Effector memory CD8-positive, alpha-beta T cell (primary cell): ENCODE data around the gene AP1S3.

Experiments used
- ATAC-seq: fragments of 150-1000 bp; cut with Tn5 transposase; replicated peaks from 2 replicates; pipeline ENCODE4 v1.10.0; 2021; ENCODE audit warnings: mild to moderate bottlenecking, moderate library complexity
- DNase-seq, 3 experiments: peaks; one replicate each; pipeline ENCODE4 v3.0.0; 2021
- H3K27ac Mint-ChIP-seq, 2 donors: one replicate each; pipeline ENCODE4 v1.8.0; 2022; ENCODE audit warnings: mild to moderate bottlenecking in 2 of 2, mixed read lengths in 2 of 2, moderate library complexity in 2 of 2
- H3K27me3 Mint-ChIP-seq, 2 donors: one replicate each; pipeline ENCODE4 v1.8.0; 2022; ENCODE audit warnings: mixed read lengths in 2 of 2
- H3K36me3 Mint-ChIP-seq: one replicate; pipeline ENCODE4 v1.8.0; 2022; ENCODE audit warnings: mild to moderate bottlenecking, moderate library complexity, mixed read lengths; ENCODE audit not compliant: insufficient read depth
- H3K4me1 Mint-ChIP-seq, 2 donors: one replicate each; pipeline ENCODE4 v1.8.0; 2022; ENCODE audit warnings: low read depth in 2 of 2, mixed read lengths in 2 of 2
- H3K4me3 Mint-ChIP-seq, 2 donors: one replicate each; pipeline ENCODE4 v1.8.0; 2022; ENCODE audit warnings: mild to moderate bottlenecking in 2 of 2, mixed read lengths in 2 of 2, moderate library complexity in 2 of 2
- H3K9me3 Mint-ChIP-seq, 2 donors: one replicate each; pipeline ENCODE4 v1.8.0; 2022; ENCODE audit warnings: mixed read lengths in 2 of 2

Gene AP1S3

DNA sequence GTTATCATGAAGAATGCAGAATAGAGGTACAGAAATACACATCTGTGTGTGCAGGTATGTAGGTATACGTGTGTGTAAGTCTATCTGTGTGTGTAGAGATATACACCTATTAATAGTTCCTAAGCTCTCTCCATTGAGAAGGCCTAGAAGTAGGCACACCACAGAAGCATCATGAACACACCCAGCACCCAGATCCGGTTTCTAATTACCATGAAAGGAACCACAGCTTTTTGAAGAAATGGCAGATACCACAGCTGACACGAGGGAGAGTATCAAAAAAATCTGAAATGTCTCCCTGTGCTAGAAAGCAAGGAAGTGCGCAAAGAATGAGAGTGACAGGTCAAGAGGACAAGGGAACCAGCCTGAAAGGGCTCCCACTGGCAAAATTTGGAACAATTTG lies 27.7 kb upstream of the AP1S3 start:
- Mint-ChIP-seq H3K9me3 (no peaks in the 10 kb centered on the region), H3K27ac (peak overlapping the region in 1 of 2 donors; percentile 49), H3K4me1 (peaks cover 18 to 19% of the 10 kb centered on the region in 2 donors), H3K4me3 (peak overlapping the region; percentile 19 to 53), H3K36me3 (no peaks in the 10 kb centered on the region), H3K27me3 (no peaks in the 10 kb centered on the region)
- ATAC-seq, result peak; percentile 92
- DNase-seq, result peak in 2 of 3 experiments; percentile 8 to 29

DNA sequence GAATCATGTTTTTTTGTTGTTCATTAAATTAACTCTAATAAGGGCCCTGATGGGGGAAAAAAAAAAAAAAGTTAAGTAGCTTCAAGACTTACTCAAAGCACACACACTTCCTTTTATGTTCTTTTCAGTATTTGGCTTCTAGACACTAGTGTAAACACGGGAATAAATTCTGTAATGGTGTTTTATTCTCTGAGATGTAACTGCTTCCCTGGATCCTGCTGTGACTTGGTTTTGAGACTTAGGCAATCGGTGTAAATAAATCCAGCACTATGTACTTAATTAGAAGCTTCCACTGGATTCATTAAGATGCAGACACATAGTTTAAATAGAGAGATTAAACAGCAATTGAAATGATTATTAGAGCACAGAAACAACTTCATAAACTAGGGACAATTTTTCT lies 26.1 kb upstream of the AP1S3 start:
- H3K27me3 Mint-ChIP-seq, result no peaks in the 10 kb centered on the region
- H3K9me3 Mint-ChIP-seq, result no peaks in the 10 kb centered on the region
- peaks cover 23 to 28% of the 10 kb centered on the region in 2 donors for H3K4me1 Mint-ChIP-seq
- DNase-seq (no peak), ATAC-seq (no peak)
- no peak overlapping the region for H3K4me3 Mint-ChIP-seq
- no peak overlapping the region for H3K27ac Mint-ChIP-seq
- H3K36me3 Mint-ChIP-seq, result peaks cover 3% of the 10 kb centered on the region

DNA sequence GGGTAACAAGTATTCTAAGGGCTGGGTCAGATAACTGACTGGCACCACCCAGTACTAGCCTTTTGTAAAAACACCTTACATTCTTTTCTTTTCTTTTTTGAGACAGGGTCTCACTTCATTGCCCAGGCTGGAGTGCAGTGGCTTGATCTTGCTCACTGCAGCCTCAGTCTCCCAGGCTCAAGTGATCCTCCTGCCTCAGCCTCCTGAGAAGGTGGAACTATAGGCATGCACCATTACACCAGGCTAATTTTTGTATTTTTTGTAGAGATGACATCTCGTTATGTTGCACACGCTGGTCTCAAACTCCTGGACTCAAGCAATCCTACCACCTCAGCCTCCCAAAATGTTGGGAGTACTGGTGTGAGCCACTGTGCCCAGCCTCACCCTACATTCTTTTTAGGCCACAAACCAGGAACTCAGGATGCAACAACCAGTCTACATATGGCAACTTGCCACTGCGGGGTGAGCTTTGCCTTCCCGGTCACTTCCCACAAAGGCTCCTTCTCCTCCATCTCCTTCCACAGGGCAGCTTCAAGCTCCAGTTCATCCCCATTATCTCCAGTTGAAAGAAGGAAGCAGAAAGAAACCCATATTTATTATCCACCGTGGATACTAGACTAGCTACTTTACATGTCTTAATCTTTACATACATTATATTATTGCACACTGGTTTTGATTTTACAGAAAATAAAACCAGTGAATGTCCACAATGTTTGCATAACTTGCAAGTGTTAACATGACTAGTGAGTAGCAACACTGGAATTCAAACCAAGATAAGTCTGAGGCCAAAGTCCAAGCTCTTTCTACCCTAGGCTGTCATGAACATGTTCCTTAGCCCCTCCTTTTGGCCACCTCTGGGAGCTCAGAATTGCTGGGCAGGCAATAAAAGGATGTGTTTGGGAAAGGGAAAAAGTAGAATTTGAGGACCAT lies 23.7 kb upstream of the AP1S3 start:
- Mint-ChIP-seq H3K27ac (peak overlapping the region; percentile 25 to 49), H3K9me3 (no peaks in the 10 kb centered on the region), H3K4me3 (no peak overlapping the region), H3K36me3 (peaks cover 3% of the 10 kb centered on the region), H3K27me3 (no peaks in the 10 kb centered on the region), H3K4me1 (peaks cover 20 to 22% of the 10 kb centered on the region in 2 donors)
- no peak for DNase-seq
- no peak for ATAC-seq

DNA sequence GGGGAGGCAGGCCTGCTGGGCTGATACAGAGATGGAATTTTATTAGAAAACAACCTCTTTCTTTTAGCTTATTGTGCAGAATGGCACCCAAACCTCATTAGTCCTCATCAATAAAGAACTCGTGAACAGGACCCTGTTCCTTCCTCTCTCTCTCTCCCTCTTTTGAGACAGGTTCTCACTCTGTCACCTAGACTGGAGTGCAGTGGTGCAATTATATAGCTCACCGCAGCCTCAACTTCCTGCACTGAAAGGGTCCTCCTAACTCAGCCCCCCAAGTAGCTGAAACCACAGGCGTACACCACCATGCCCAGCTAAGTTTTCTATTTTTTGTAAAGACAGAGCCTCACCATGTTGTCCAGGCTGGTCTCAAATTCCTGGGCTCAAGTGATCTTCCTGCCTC lies 21.7 kb upstream of the AP1S3 start:
- no peak for DNase-seq
- Mint-ChIP-seq H3K27ac (peak overlapping the region in 1 of 2 donors; percentile 17), H3K4me1 (peaks cover 6 to 19% of the 10 kb centered on the region in 2 donors), H3K27me3 (no peaks in the 10 kb centered on the region), H3K9me3 (no peaks in the 10 kb centered on the region), H3K36me3 (peaks cover 3% of the 10 kb centered on the region), H3K4me3 (no peak overlapping the region)
- ATAC-seq, result peak; percentile 67

DNA sequence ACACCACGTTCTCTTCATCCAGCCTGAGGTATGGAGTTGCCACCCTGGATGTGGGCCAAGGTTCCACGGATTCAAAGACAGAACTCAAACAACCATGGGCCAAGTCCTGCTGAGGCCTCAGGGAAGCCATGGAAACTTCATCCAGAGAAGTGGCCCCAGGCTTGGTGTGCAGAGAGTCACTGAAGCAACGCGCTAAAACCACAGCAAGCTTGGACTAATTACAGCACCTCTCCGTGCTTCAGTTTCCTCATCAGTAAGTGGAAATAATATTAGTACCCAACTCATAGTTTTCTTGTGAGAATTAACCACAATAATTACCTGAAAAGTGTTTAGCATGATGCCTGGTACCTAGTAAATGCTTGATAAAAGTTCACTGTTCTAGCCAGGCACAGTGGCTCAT lies 19.2 kb upstream of the AP1S3 start:
- Mint-ChIP-seq H3K9me3 (no peaks in the 10 kb centered on the region), H3K36me3 (peaks cover 3% of the 10 kb centered on the region), H3K27ac (peak overlapping the region in 1 of 2 donors; percentile 15), H3K4me1 (peaks cover 6 to 23% of the 10 kb centered on the region in 2 donors), H3K27me3 (no peaks in the 10 kb centered on the region), H3K4me3 (no peak overlapping the region)
- ATAC-seq (no peak), DNase-seq (no peak)

DNA sequence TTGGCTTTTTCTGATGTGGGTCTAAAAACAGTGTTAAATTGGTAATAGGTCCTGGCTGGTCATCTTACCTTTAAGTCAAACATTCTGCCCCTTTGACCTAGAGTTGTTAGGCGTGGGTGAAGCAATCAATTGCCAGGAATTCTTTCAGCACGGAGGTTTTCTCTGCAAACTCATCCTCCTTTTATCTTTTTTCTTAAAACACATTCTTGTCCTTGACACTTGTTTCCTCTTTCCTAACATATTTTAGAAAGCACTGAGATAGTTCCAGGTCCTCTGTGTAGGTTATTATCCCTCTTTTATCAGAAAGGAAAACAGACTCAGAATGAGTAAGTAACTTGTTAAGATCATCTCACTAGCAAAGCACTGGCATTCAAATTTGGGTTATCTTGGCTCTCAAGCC lies 18.6 kb upstream of the AP1S3 start:
- ATAC-seq (no peak), DNase-seq (no peak)
- Mint-ChIP-seq H3K27me3 (no peaks in the 10 kb centered on the region), H3K27ac (peak overlapping the region in 1 of 2 donors; percentile 15), H3K4me3 (no peak overlapping the region), H3K9me3 (no peaks in the 10 kb centered on the region), H3K4me1 (peaks cover 8 to 23% of the 10 kb centered on the region in 2 donors), H3K36me3 (peaks cover 3% of the 10 kb centered on the region)

DNA sequence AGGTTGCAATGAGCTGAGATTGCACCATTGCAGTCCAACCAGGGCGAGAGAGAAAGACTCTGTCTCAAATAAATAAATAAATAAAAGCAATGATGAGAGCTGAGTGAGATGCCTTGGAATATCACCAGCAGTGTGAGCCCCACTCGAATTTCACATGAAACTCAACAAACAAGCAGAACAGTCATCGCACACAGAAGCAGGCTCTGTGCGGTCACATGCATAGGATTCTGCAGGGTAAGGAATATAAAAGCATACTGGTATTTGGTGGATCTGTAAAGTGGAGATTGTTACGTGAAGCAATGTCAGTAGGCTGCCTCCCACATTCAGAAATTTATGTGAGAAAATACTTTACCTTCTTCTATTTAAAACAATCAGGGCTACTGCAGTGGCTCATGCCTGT lies 18.0 kb upstream of the AP1S3 start:
- Mint-ChIP-seq H3K36me3 (peaks cover 3% of the 10 kb centered on the region), H3K27me3 (no peaks in the 10 kb centered on the region), H3K4me3 (no peak overlapping the region), H3K27ac (peak overlapping the region; percentile 30 to 80), H3K9me3 (no peaks in the 10 kb centered on the region), H3K4me1 (peaks cover 8 to 23% of the 10 kb centered on the region in 2 donors)
- ATAC-seq (no peak), DNase-seq (no peak)

DNA sequence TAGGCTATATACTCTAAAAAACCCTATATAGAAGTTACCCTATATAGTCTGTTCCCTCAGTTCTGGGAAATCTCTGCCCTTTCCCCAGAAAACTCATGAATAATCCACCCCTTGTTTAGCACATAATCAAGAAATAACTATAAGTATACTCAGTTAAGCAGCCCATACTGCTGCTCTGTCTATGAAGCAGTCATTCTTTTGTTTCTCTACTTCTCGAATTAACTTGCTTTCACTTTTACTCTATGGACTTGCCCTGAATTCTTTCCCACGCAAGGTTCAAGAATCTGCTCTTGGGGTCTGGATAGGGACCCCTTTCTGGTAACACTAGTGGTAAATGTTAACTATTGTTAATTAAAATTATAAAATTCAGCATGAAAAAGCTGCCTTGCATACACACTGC lies 17.4 kb upstream of the AP1S3 start:
- peaks cover 8 to 23% of the 10 kb centered on the region in 2 donors for H3K4me1 Mint-ChIP-seq
- peak overlapping the region in 1 of 2 donors; percentile 21 for H3K4me3 Mint-ChIP-seq
- H3K9me3 Mint-ChIP-seq, result no peaks in the 10 kb centered on the region
- DNase-seq (no peak), ATAC-seq (no peak)
- H3K36me3 Mint-ChIP-seq, result peaks cover 3% of the 10 kb centered on the region
- H3K27me3 Mint-ChIP-seq, result no peaks in the 10 kb centered on the region
- peak overlapping the region; percentile 30 to 80 for H3K27ac Mint-ChIP-seq

DNA sequence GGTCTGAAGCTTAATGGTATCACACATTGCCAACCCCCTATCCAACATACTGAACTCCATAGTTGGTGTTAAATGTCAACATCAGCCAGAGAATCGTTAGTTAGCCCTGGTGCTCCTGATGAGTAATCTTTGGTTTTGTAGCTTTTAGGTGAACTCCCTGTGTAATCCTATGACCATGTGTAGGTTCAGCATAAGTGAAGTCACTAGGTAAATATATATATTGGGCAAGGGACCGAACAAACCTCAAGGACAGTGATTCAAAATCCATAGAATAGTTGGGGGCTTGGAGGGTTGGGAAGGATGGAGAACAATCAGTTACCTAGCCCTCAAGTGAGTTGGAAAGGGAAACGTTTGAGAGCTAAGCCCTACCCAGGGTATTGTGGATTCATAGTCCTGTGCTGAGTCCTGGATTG lies 16.0 kb upstream of the AP1S3 start:
- Mint-ChIP-seq H3K36me3 (no peaks in the 10 kb centered on the region), H3K4me3 (no peak overlapping the region), H3K27me3 (no peaks in the 10 kb centered on the region), H3K9me3 (no peaks in the 10 kb centered on the region), H3K4me1 (peaks cover 2 to 14% of the 10 kb centered on the region in 2 donors), H3K27ac (no peak overlapping the region)
- ATAC-seq (no peak), DNase-seq (no peak)

DNA sequence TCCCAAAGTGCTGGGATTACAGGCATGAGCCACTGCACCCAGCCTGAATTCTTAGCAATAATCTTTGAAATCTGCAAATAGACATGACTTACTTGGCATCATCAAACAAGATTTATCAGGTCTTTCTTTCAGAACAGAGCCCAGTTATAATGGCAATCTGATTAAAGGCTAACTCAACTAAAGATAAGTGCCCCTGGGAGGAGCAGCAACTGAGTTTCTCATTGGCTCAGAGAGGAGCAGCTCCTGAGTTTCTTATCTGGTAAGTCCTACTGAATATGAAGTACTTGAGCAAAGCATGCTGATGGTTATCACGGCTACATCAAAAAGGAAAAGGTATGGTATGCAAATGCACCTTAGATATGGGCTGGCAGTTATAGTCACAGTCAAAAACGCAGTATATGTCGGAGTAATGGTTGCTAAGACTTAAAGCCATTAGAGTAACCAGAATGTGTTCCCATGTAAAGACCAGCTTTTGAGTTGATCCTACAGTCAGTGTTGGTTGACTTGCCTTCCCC lies 15.0 kb upstream of the AP1S3 start:
- Mint-ChIP-seq H3K36me3 (no peaks in the 10 kb centered on the region), H3K27ac (no peak overlapping the region), H3K27me3 (no peaks in the 10 kb centered on the region), H3K9me3 (no peaks in the 10 kb centered on the region), H3K4me1 (peaks cover 2 to 14% of the 10 kb centered on the region in 2 donors), H3K4me3 (no peak overlapping the region)
- ATAC-seq (no peak), DNase-seq (no peak)

DNA sequence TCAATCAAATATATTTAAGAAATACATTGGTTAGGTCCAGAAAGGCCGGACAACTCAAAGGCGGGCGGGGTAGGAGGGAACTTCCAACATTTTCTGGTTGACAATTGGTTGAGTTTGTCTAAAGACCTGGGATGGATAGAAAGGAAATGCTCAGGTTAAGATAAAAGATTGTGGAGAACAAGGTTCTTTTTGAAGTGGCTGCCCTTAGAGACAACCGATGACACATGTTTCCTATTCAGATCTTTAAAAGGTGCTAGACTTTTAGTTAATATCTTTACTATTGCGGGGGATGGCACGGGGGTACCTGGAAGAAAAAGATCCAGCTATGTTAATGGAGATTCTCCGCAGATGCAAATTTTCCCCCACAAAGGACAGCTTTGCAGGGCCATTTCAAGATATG lies 10.0 kb upstream of the AP1S3 start:
- H3K9me3 Mint-ChIP-seq, result no peaks in the 10 kb centered on the region
- ATAC-seq (no peak), DNase-seq (no peak)
- H3K36me3 Mint-ChIP-seq, result no peaks in the 10 kb centered on the region
- no peak overlapping the region for H3K4me3 Mint-ChIP-seq
- H3K4me1 Mint-ChIP-seq, result peaks cover 0 to 2% of the 10 kb centered on the region in 2 donors
- H3K27me3 Mint-ChIP-seq, result no peaks in the 10 kb centered on the region
- H3K27ac Mint-ChIP-seq, result no peak overlapping the region

DNA sequence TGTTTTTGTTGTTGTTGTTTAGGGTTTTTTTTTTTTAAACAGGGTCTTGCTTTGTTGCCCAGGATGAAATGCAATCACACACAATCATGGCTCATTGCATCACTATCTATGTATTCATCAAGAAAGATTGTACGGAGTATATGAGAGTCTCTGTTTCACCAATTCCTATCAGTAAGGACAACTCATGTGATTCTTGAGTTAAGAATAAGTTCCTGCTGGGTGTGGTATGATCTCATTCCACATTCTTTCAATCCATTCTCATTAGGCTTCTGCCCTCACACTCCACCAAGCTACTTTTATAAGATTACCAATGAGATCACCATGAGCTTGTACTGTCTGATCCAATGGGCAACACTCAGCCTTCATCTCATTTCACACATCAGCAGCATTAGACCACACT lies 9.1 kb upstream of the AP1S3 start:
- DNase-seq (no peak), ATAC-seq (no peak)
- Mint-ChIP-seq H3K4me3 (no peak overlapping the region), H3K27me3 (no peaks in the 10 kb centered on the region), H3K27ac (no peak overlapping the region), H3K36me3 (no peaks in the 10 kb centered on the region), H3K9me3 (no peaks in the 10 kb centered on the region), H3K4me1 (peaks cover 0 to 2% of the 10 kb centered on the region in 2 donors)

DNA sequence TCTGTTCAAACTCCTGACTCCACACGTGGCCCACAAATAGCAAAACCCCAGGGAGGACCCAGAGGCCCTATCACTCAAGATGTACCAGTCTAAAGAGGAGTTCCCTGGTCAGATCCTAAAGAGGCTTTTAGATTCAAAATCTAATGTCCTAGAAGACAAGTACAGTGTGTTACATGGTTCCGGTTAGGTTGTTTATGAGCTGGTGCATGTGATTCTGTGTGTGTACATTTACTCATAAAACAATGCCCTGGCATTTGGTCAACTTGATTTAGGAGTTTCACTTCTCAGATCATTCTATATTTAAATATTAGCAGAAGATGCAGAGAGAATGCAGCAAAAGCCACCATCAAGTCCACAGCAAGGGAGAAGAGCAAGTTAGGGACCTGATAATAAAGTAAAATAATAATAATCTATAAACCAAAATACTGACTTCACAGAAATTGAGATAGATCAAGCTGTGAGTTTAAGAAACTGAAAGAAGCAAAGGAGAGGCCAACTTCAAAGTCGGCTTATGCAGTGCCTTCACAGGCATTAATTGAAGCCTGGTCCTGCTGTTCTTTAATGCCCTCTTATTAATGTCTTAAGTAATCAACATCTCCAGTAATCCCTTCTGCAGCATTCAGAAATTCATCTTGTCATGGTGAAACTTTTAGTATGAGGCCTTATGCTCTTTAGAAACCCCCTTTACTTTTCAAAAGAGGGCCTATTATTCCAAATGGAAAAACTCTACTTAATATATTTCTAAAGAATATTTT lies 4.2 kb upstream of the AP1S3 start:
- Mint-ChIP-seq H3K27ac (peak overlapping the region; percentile 44 to 81), H3K27me3 (no peaks in the 10 kb centered on the region), H3K4me3 (no peak overlapping the region), H3K4me1 (peaks cover 4 to 5% of the 10 kb centered on the region in 2 donors), H3K36me3 (peaks cover 15% of the 10 kb centered on the region), H3K9me3 (no peaks in the 10 kb centered on the region)
- no peak for ATAC-seq
- no peak for DNase-seq
